HG03025 (cell line): ENCODE data around the gene PIGB.
"Not testable (repeated sequence)": the region's sequence is repeated elsewhere in the genome, so short reads cannot be mapped to it uniquely, and the experiment has no call there.

ENCODE experiments used
- ATAC-seq: cut with Tn5 transposase; IDR thresholded peaks from one replicate; pipeline ENCODE4 v1.9.1; 2021; ENCODE audit warnings: mild to moderate bottlenecking, moderate library complexity; ENCODE audit not compliant: unreplicated experiment, low FRiP score

The PIGB gene

DNA sequence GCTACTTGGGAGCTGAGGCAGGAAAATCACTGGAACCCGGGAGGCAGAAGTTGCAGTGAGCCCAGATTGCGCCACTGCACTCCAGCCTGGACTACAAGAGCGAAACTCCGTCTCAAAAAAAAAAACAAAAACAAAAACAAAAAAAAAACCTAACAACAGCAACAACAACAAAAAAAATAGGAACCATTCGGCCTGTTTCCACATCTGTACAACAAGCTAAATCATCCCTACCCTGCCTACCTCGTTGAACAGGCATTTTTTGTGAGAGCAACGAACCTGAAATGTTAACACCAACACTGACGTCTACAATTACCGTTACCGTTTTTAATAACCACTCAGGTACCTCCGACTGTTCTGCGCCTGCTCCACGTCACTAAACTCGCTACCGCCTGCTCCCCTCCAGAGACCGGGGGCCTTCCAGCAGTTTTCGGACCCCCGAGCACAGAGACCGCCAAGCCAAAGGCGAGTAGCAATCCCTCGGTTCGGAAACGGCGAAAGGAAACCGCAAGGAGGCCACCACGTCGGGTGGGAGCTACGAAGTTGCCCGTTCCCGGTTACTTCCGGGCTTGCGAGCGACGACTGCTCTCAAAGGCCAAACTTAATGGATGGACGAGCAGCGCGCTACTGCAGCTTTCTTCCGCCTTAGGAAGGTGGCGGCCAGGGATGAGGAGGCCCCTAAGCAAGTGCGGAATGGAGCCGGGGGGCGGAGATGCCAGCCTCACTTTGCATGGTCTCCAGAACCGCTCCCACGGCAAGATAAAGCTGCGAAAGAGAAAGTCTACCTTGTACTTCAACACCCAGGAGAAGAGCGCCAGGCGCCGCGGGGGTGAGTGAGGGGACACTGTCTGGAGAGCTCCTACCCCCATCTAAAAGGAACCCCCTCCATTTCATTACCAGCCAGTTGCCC, at the start of gene PIGB, which contains the start of gene PIGBOS1:
TSS of gene PIGB (plus strand) at position 635 of the 907 bp plus-strand sequence. CDS start at position 664, 29 bp downstream.
TSS of gene PIGBOS1 (minus strand) at position 536 of the 907 bp plus-strand sequence. CDS start 1,331 bp downstream, outside the sequence.
- peak; percentile 94 for ATAC-seq

DNA sequence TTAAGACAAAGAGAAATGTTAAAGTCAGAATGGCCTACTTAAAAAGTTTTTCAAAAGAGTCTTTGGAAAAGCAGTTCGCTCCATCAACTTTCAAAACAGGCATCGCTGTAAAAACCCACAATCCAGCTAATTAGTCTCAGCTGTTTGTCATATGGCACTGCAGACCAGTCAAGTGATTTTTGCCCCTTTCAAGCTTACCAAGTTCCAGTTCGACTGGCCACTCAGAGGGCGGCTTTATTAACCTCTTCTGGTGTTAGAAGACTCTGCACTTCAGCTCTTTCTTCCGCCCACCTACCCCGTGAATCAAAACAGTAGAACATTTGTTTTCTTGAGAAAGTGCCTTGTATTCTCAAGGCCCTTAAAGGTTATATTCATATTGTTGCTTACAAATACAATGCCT, 48.7 kb upstream of the PIGB start:
- no peak for ATAC-seq

DNA sequence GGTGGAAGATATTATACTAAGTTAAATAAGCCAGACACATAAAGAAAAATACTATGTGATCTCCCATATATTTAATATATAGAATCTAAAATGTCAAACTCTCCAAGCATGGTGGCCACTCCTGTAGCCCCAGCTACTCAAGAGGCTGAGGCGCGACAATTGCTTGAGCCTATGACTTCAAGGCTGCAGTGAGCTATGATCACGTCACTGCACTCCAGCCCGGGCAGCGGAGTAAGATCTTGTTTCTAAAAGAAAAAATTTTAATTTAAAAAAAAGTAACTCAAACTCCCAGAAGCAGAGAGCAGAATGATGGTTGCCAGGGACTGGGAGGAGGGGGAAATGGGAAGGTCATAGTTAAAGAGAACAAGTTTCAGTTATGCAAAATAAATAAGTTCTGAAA, 42.7 kb upstream of the PIGB start:
- no peak for ATAC-seq

DNA sequence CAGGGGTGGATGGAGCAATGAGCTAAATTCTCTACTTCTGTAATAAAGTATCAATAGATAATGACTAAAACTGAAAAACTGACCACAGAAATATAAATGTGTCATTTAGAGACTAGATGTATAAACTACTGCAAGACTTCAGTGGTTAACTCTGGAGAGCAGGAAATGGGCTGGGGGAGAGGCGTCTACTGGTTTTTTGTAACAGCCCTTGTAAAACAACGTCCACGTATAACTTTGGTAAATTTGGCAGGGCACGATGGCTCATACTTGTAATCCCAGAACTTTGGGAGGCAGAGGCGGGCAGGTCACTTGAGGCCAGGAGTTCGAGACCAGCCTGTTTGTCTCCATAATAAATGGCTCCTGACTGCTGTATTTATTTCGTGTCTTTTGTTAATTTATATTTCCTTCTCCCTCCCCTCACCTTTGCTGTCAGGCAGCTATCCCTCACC, 41.9 kb upstream of the PIGB start:
- ATAC-seq, result peak; percentile 42

DNA sequence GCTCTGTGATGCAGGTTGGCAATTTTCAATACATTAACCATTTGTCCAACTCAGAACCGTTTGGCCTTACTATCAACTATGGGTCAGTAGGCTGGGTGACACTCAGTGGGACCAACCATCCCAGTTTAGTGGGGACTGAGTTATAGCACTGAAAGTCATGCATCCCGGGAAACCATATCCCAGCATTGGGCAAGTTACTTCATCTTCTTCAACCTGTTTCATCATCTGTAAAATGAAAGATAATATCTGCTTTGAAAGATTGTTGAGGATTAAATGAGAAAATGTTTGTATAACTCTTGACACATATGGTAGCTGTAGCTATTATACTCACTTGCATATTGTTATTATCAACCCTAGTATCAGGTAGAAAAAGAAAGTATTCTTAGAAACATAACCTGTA, 41.3 kb upstream of the PIGB start:
- ATAC-seq, result no peak

DNA sequence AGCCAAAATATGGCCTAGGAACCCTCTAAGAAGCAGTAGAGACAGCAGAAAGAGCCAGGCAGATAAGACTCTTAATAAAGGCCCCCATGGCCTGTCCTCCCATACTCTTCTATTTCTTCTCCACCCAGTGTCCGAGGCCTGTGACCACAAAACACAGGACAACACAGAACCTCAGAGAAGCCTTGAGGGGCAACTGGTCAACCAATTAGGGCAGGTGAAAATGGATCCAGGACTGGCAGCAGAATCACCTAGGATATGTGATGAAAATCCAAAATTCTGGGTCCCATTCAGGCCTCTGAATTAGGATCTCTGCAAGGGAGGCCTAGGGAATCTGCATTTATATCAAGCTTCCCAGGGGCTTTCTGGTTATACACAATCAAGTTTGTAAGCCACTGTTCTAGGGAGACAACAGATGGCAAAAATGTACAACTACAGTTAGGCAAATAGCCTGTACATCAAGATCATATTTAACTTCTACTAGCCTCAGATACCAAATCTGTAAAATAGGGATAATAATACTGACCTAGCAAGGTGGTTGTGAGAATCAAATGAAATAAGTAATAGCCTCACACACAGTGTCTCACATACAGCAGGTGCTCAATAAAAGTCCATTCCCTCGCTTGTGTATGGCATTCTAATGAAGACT, 39.8 kb upstream of the PIGB start:
- ATAC-seq, result no peak

DNA sequence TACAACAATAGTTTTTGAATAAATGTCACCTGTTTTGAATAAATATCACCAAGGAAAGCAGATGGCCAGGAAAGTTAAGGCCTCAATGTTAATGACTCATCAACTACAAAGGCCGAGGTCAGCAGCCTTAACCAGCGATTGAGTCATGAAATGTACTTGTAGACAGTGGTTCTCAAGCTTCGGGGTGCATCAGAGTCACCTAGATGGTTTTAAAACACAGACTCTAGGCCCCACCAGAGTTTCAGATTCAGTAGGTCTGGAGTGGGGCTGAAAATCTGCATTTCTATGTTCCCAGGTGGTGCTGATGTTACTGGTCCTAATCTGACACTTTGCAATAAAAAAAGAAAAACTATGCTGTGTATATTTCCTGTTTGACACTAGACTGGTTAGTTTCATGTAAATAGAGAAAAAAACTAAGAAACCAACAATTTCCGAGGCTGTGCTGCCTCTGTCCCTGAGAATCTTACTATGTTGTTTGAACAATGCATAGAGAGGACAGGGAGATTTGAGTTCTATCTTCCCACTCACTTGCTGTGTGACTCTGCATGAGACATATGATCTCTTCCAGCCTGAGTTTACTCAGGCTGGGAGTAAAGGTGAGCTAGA, 39.2 kb upstream of the PIGB start:
- ATAC-seq, result peak; percentile 92

DNA sequence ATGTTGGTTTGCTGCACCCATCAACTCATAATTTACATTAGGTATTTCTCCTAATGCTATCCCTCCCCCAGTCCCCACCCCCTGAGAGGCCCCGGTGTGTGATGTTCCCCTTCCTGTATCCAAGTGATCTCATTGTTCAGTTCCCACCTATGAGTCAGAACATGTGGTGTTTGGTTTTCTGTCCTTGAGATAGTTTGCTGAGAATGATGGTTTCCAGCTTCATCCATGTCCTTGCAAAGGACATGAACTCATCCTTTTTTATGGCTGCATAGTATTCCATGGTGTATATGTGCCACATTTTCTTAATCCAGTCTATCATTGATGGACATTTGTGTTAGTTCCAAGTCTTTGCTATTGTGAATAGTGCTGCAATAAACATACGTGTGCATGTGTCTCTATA, 38.4 kb upstream of the PIGB start:
- ATAC-seq, result not testable (repeated sequence)

DNA sequence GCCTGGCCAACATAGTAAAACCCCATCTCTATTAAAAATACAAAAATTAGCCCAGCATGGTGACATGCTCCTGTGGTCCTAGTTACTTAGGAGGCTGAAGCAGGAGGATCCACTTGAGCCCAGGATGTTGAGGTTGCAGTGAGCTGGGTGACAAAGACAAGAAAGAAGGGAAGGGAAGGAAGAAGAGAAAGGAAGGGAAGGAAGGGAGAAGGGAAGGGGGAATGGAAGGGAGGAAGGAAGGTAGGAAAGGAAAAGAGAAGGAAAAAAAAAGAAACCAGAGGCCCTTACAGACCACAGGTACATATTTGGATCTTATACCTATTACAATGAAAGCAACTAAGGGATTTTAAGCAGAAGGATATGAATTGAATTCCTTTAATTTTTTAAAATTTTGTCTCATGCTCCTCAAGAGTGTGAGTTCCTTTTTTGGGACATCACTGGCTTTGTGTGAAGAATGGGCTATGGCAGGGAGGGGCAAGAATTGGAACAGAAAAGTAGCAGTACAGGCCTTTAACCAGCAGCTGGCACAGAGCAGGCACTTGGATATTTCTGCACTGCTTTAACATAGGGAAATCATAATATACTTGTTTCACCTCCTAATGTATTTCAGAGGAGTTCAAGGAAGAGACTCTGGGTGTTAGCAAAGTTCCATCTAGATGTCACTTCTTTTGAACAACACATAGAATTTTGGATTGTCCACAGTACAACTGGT, 37.3 kb upstream of the PIGB start:
- ATAC-seq, result no peak

DNA sequence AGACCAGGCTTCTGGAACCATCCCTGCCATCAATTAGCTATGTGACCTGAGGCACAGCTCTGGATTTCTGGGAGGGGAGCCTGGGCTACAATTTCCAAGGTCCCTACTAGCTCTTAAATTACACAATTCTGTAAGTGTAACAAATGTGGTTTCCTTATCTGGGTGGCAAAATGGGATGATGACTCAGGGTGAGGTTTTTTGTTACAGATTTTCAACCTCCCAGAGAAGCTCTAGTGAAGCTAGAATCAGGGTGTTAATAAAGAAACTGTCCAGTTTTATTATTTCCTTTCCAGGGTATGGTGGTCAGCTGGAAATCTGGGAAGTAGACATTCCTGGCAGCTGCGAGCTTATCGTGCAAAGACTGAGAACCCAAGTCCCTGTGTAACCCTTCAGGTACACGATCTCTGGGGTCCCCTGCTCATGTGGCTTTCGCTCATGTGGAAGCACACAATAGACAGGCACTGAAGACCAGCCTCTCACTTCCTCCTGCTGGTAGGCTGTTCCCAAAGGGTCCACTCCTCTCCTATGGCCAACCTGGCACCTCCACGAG, 36.7 kb upstream of the PIGB start:
- no peak for ATAC-seq

DNA sequence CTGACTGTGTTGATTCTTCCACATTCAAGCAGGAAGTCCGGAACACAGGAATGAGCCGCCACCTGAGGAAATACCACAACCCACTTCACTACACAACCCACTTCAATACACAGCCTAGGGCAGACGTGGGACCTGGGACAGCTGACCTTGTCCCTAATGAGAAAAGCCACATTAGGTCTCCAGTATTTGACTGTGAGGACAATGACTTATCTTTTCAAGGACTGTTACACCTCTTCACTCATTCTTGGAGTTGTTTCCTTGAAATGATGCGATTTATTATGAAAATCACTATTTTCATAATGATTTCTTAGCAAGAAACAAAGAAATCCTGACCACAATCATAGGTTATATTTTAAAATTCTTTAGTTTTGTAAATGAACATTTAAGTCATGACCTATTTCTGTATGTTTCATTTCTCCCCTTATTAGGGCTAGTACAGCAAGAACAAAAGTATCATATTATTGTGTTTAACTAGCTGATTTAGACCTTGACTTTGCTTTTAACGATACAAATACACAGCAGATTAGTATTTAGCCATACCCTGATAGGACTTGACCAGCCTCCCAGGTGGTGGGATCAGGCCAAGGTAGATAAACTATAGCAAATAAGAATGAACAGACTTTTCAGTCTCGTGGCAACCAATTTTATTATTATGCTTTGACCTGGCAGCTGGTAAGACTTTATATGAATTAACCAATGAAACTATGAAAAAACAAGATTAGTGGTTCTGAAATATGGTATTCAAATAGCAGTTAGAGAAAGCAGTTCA, 35.5 kb upstream of the PIGB start:
- no peak for ATAC-seq

DNA sequence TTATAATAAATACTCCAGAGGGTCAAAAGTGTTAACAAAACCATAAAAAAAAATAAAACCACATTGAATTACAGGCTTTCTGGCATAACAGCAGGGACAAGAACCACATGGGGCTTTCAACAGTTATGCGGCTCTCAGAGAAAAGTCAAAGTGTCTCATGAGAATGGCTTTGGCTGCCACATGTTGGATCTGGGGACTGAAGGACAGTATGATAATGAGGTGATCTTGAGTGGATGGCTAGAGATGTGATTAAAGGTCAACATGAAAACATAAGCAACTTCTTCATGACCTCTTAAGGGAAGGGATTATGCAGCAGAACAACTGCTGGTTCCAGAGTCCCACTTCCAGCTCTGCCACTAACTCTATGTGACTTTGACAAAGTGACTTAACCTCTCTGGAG, 34.6 kb upstream of the PIGB start:
- no peak for ATAC-seq

DNA sequence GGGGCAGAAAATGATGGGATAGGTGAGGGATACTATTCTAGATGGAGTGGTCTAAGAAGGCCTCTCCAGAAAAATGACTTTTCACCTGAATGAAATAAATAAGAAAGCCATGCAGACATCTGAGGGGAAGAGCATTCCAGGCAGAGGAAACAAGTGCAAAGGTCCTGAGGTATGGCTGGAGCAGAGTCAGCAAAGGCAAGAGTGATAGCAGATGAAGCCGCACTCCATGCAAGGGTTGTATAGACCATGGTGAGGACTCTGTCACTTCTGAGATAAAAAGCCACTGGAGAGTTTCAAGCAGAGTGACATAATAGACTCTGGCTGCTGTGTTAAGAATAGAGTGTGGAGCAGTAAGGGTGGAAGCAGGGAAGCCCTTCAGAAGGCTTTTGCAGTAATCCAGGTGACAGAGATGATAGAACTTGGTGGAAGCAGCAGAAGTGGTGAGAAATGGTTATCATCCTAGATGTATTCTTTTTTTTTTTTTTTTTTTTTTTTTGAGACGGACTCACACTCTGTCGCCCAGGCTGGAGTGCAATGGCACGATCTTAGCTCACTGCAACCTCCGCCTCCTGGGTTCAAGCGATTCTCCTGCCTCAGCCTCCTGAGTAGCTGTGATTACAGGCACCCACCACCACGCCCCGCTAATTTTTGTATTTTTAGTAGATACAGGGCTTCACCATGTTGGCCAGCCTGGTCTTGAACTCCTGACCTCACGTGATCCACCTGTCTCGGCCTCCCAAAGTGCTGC, 32.4 kb upstream of the PIGB start:
- ATAC-seq, result not testable (repeated sequence)

DNA sequence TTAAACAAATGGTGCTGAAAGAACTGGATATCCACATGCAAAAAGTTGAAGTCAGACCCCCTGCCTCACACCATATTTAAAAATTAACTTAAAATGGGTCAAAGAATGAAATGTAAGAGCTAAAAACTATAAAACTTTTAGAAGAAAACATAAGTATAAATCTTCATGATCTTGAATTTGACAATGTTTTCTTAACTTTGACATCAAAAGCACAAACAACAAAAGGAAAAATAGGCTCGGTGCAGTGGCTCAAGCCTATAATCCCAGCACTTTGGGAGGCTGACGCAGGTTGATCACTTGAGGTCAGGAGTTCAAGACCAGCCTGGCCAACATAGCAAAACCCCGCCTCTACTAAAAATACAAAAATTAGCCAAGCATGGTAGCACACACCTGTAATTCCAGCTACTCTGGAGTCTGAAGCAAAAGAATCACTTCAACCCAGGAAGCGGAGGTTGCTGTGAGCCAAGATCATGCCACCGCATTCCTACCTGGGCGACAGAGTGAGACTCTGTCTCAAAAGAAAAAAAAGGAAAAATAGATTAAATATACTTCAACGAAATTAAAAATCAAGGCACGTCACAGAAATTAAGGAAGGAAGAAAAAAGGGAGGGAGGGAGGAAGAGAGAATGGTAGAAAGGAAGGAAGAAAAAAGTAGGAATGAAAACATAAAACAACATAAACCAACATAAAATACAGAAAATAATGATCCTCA, 30.9 kb upstream of the PIGB start:
- ATAC-seq, result no peak

DNA sequence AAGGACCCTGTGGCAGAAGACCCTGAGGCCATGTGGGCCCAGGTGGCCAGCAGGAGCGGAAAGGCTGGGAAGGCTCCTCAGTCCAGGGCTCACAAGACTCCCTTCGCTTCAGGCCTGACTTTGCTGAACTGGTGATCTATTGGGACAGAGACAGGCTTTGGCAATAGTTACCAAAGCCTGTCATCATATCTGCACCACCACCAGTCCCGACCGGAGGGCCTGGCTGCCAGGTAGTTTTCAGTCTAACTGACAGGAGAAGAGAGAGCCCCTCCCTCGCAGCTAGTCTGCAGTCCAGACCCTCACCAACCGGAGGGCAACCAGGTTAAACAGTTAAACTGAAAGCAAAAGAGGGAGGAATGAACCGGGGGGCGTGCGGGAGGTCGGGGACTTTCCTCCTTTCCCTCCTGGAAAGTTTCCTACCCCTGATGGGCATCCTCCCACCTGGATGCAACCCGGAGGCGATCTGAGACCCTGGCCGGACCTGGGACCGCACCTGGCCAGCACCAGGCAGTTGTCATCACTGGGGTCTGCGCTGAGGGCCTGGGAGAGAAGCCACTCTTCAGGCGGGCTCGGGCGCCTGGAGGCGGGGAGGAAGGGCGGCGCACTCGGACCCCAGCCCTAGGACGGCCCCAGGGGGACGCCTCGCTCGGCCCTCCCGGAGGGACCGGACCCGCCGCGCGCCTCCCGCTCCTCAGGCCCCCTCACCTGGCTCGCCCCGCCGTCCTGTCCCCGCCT, 29.8 kb upstream of the PIGB start:
- peak; percentile 41 for ATAC-seq

DNA sequence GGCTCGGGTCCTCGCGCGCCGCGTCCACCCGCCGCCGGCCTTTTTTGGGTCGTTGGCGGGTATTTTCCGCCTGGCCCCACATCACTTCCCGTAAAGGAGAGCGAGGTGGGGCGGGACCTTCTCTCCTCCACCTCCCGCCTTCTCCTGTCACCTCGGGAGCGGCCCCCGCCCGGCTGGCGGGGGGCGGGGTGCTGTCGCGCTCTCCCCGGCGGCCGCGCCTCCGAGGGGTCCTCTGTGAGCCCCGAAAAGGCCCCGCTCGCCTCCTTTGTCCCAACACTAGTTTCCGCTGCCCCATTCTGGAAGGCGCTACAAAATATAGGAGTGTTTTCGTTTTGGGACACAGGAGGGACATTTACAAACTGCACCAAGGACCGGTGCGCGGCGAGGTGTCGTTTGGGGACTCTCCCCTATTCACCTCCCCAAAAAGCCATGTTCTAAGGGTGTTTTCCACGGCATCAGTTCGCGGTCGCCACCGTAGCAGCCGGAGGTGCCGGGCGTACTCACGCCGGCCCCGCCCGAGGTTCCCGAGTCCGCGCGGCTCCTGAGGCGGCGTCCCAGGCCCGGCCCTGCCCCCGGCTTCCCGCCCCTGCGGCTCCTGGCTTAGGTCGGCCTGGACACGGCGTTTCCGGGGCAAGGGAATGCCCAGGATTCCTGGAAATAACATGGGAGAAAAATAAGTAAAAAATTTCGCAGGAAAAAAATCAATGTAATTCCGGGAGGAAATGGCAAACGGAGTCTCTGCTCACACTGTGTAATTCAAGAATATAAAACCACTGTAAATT, 29.1 kb upstream of the PIGB start, which contains the start of gene RAB27A:
TSS of gene RAB27A (minus strand) at position 68 of the 782 bp plus-strand sequence. CDS start 54,879 bp downstream, outside the sequence.
- peak; percentile 63 for ATAC-seq
